ENCODE results near the gene ZNF790.
"Not testable (repeated sequence)": the region's sequence is repeated elsewhere in the genome, so short reads cannot be mapped to it uniquely, and the experiment has no call there.

The ZNF790 gene

GRCh38 chr19:36821758-36822157 is 16.4 kb downstream of the ZNF790 start:
- peaks cover 76% of the 10 kb centered on the region for H3K36me3 ChIP-seq (ENCODE audit: insufficient read depth, low read length)
- no peaks in the 10 kb centered on the region for H3K4me1 ChIP-seq (ENCODE audit: control insufficient read depth, insufficient read depth, low read length)
- H3K4me2 ChIP-seq (ENCODE audit: low read length): no peak overlapping the region
- H3K27me3 ChIP-seq (ENCODE audit: control insufficient read depth, insufficient read depth, low read length): no peaks in the 10 kb centered on the region
- no peak overlapping the region for H3K9ac ChIP-seq (ENCODE audit: low read depth, low read length)
- H3K4me3 ChIP-seq (ENCODE audit: low read length): no peak overlapping the region
- peaks cover 69% of the 10 kb centered on the region for H3K9me3 ChIP-seq (replicated peaks; ENCODE audit: low read length)

- Histone ChIP-seq H3K9me3 (replicated peaks; ENCODE audit: low read length) (peaks cover 70% of the 10 kb centered on the region), H3K36me3 (ENCODE audit: insufficient read depth, low read length) (peaks cover 65% of the 10 kb centered on the region), H3K4me3 (ENCODE audit: low read length) (no peak overlapping the region), H3K9ac (ENCODE audit: low read depth, low read length) (no peak overlapping the region), H3K4me1 (ENCODE audit: control insufficient read depth, insufficient read depth, low read length) (no peaks in the 10 kb centered on the region), H3K27me3 (ENCODE audit: control insufficient read depth, insufficient read depth, low read length) (no peaks in the 10 kb centered on the region), H3K4me2 (ENCODE audit: low read length) (no peak overlapping the region)
Measured at GRCh38 chr19:36819130-36819630, 19.0 kb downstream of the ZNF790 start.

- no peaks in the 10 kb centered on the region for H3K4me1 ChIP-seq (ENCODE audit: control insufficient read depth, insufficient read depth, low read length)
- H3K36me3 ChIP-seq (ENCODE audit: insufficient read depth, low read length): peaks cover 14% of the 10 kb centered on the region
- peaks cover 15% of the 10 kb centered on the region for H3K9me3 ChIP-seq (replicated peaks; ENCODE audit: low read length)
Measured at GRCh38 chr19:36807029-36807428, 31.2 kb downstream of the ZNF790 start.

GRCh38 chr19:36805364-36805763 is 32.8 kb downstream of the ZNF790 start:
- H3K4me1 ChIP-seq (ENCODE audit: control insufficient read depth, insufficient read depth, low read length): no peaks in the 10 kb centered on the region
- peaks cover 14% of the 10 kb centered on the region for H3K36me3 ChIP-seq (ENCODE audit: insufficient read depth, low read length)
- H3K4me2 ChIP-seq (ENCODE audit: low read length): no peak overlapping the region
- H3K9ac ChIP-seq (ENCODE audit: low read depth, low read length): no peak overlapping the region
- H3K9me3 ChIP-seq (replicated peaks; ENCODE audit: low read length): peaks cover 15% of the 10 kb centered on the region
- no peaks in the 10 kb centered on the region for H3K27me3 ChIP-seq (ENCODE audit: control insufficient read depth, insufficient read depth, low read length)
- no peak overlapping the region for H3K4me3 ChIP-seq (ENCODE audit: low read length)

More at GRCh38 chr19:36807029-36807428, 31.2 kb downstream of the ZNF790 start:
- Histone ChIP-seq H3K27me3 (ENCODE audit: control insufficient read depth, insufficient read depth, low read length) (no peaks in the 10 kb centered on the region), H3K9ac (ENCODE audit: low read depth, low read length) (no peak overlapping the region), H3K4me3 (ENCODE audit: low read length) (no peak overlapping the region), H3K4me2 (ENCODE audit: low read length) (no peak overlapping the region)

GRCh38 chr19:36797786-36798108 is 40.4 kb downstream of the ZNF790 start:
- Histone ChIP-seq H3K36me3 (ENCODE audit: insufficient read depth, low read length) (peaks cover 2% of the 10 kb centered on the region), H3K9ac (ENCODE audit: low read depth, low read length) (peak overlapping the region; percentile 79), H3K4me1 (ENCODE audit: control insufficient read depth, insufficient read depth, low read length) (no peaks in the 10 kb centered on the region), H3K9me3 (replicated peaks; ENCODE audit: low read length) (peaks cover 5% of the 10 kb centered on the region), H3K4me3 (ENCODE audit: low read length) (peak overlapping the region; percentile 89), H3K4me2 (ENCODE audit: low read length) (peak overlapping the region; percentile 70), H3K27me3 (ENCODE audit: control insufficient read depth, insufficient read depth, low read length) (no peaks in the 10 kb centered on the region)

GRCh38 chr19:36796714-36796992 is 41.5 kb downstream of the ZNF790 start:
- no peaks in the 10 kb centered on the region for H3K27me3 ChIP-seq (ENCODE audit: control insufficient read depth, insufficient read depth, low read length)
- peak overlapping the region; percentile 78 for H3K4me2 ChIP-seq (ENCODE audit: low read length)
- H3K4me3 ChIP-seq (ENCODE audit: low read length): peak overlapping the region; percentile 89
- no peaks in the 10 kb centered on the region for H3K4me1 ChIP-seq (ENCODE audit: control insufficient read depth, insufficient read depth, low read length)
- H3K9ac ChIP-seq (ENCODE audit: low read depth, low read length): peak overlapping the region; percentile 50
- H3K36me3 ChIP-seq (ENCODE audit: insufficient read depth, low read length): no peaks in the 10 kb centered on the region
- peaks cover 5% of the 10 kb centered on the region for H3K9me3 ChIP-seq (replicated peaks; ENCODE audit: low read length)

- not testable (repeated sequence) for H3K9ac ChIP-seq (ENCODE audit: low read depth, low read length); H3K9me3 ChIP-seq (replicated peaks; ENCODE audit: low read length); H3K4me1 ChIP-seq (ENCODE audit: control insufficient read depth, insufficient read depth, low read length); H3K27me3 ChIP-seq (ENCODE audit: control insufficient read depth, insufficient read depth, low read length); H3K36me3 ChIP-seq (ENCODE audit: insufficient read depth, low read length)
- Histone ChIP-seq H3K4me3 (ENCODE audit: low read length) (peak overlapping the region; percentile 54), H3K4me2 (ENCODE audit: low read length) (peak overlapping the region; percentile 62)
Measured at GRCh38 chr19:36791420-36792141, 46.6 kb downstream of the ZNF790 start.

- Histone ChIP-seq H3K27me3 (ENCODE audit: control insufficient read depth, insufficient read depth, low read length) (no peaks in the 10 kb centered on the region), H3K4me1 (ENCODE audit: control insufficient read depth, insufficient read depth, low read length) (no peaks in the 10 kb centered on the region), H3K36me3 (ENCODE audit: insufficient read depth, low read length) (no peaks in the 10 kb centered on the region), H3K9me3 (replicated peaks; ENCODE audit: low read length) (no peaks in the 10 kb centered on the region), H3K4me3 (ENCODE audit: low read length) (peak overlapping the region; percentile 45), H3K4me2 (ENCODE audit: low read length) (peak overlapping the region; percentile 15), H3K9ac (ENCODE audit: low read depth, low read length) (no peak overlapping the region)
Measured at GRCh38 chr19:36775768-36776167, 62.4 kb downstream of the ZNF790 start.

GRCh38 chr19:36773223-36773579 is 65.0 kb downstream of the ZNF790 start:
- Histone ChIP-seq H3K27me3 (ENCODE audit: control insufficient read depth, insufficient read depth, low read length) (no peaks in the 10 kb centered on the region), H3K9ac (ENCODE audit: low read depth, low read length) (peak overlapping the region; percentile 80), H3K36me3 (ENCODE audit: insufficient read depth, low read length) (no peaks in the 10 kb centered on the region), H3K4me1 (ENCODE audit: control insufficient read depth, insufficient read depth, low read length) (no peaks in the 10 kb centered on the region), H3K4me2 (ENCODE audit: low read length) (peak overlapping the region; percentile 98), H3K4me3 (ENCODE audit: low read length) (peak overlapping the region; percentile 85), H3K9me3 (replicated peaks; ENCODE audit: low read length) (peaks cover 4% of the 10 kb centered on the region)

- peaks cover 4% of the 10 kb centered on the region for H3K9me3 ChIP-seq (replicated peaks; ENCODE audit: low read length)
- H3K36me3 ChIP-seq (ENCODE audit: insufficient read depth, low read length): no peaks in the 10 kb centered on the region
- H3K27me3 ChIP-seq (ENCODE audit: control insufficient read depth, insufficient read depth, low read length): no peaks in the 10 kb centered on the region
- H3K4me3 ChIP-seq (ENCODE audit: low read length): peak within 1 kb of the TSS; percentile 85
- peak within 1 kb of the TSS; percentile 98 for H3K4me2 ChIP-seq (ENCODE audit: low read length)
- no peaks in the 10 kb centered on the region for H3K4me1 ChIP-seq (ENCODE audit: control insufficient read depth, insufficient read depth, low read length)
- H3K9ac ChIP-seq (ENCODE audit: low read depth, low read length): peak within 1 kb of the TSS; percentile 80
Measured at GRCh38 chr19:36772311-36773222, 65.6 kb downstream of the ZNF790 start, which contains the start of gene ZNF850. ZNF850 (minus strand) TSS chr19:36772807; CDS start chr19:36762606, 10,201 bp downstream.

GRCh38 chr19:36771261-36772231 is 66.6 kb downstream of the ZNF790 start:
- Histone ChIP-seq H3K4me3 (ENCODE audit: low read length) (peak overlapping the region; percentile 85), H3K4me2 (ENCODE audit: low read length) (peak overlapping the region; percentile 98), H3K9me3 (replicated peaks; ENCODE audit: low read length) (peaks cover 4% of the 10 kb centered on the region), H3K9ac (ENCODE audit: low read depth, low read length) (peak overlapping the region; percentile 80), H3K36me3 (ENCODE audit: insufficient read depth, low read length) (no peaks in the 10 kb centered on the region), H3K27me3 (ENCODE audit: control insufficient read depth, insufficient read depth, low read length) (no peaks in the 10 kb centered on the region), H3K4me1 (ENCODE audit: control insufficient read depth, insufficient read depth, low read length) (no peaks in the 10 kb centered on the region)

All from skeletal muscle satellite cell (primary cell).